Stimulated activated CD8-positive, alpha-beta memory T cell treated with anti-CD3 and anti-CD28 coated beads, Interleukin-2, amount 100 ng/mL, for 48 hours (primary cell): Measurements from ENCODE around the gene HECTD1.
"Not testable (repeated sequence)": the region's sequence is repeated elsewhere in the genome, so short reads cannot be mapped to it uniquely, and the experiment has no call there.

Experiments
- DNase-seq, 2 donors: peaks; one replicate each; pipeline ENCODE4 v3.0.0-alpha.2; 2020; ENCODE audit warnings: low read depth in 2 of 2

Gene HECTD1

DNA sequence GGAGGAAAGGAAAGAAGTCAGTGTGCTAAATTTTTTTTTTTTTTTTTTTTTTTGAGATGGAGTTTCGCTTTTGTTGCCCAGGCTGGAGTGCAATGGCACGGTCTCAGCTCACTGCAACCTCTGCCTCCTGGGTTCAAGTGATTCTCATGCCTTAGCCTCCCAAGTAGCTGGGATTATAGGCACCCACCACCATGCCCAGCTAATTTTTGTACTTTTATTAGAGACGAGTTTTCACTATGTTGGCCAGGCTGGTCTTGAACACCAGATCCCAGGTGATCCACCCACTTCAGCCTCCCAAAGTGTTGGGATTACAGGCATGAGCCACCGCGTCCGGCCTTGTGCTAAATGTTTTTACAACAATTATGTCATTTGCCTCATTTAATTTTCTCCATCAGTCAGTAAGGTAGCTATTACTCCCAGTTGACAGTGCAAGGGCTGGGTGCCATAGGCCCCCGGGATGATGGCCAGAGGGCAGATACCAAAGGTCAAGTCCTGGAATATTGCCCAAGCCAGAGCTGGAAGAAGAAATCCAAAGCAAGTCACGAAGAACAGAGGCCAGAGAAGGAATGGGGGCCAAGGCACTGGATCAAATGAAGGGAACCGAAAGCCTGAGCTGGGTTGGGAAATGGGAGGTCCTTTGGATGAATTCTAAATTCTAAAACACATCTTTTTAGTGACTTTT lies 154.5 kb downstream of the HECTD1 start:
- not testable (repeated sequence) for DNase-seq

DNA sequence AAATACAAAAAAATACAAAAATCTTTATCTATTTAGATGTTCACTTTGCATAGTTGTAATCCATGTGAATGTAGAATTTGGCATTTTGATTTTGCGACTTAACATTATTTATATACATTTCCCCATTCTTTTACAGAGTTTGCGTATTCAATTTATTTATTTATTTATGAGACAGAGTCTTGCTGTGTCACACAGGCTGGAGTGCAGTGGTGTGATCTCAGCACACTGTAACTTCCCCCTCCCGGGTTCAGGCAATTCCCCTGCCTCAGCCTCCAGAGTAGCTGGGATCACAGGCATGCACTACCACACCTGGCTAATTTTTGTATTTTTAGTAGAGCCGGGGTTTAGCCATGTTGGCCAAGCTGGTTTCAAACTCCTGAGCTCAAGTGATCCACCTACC lies 156.1 kb downstream of the HECTD1 start:
- DNase-seq, result no peak

GRCh38 chr14:31051023-31051422 lies 156.6 kb downstream of the HECTD1 start:
- no peak for DNase-seq
